ENCODE results near the gene KCNJ6.

The KCNJ6 gene

GRCh38 chr21:37757606-37758376, 158.5 kb downstream of the KCNJ6 start:
- Histone ChIP-seq H3K36me3 (ENCODE audit: low read length) (no peaks in the 10 kb centered on the region), H3K79me2 (ENCODE audit: insufficient read depth, low read length) (no peaks in the 10 kb centered on the region), H4K20me1 (ENCODE audit: low read depth, low read length) (no peaks in the 10 kb centered on the region), H3K4me2 (ENCODE audit: low read depth, low read length, poor library complexity, severe bottlenecking) (no peak overlapping the region), H3K9me2 (replicated peaks; ENCODE audit: insufficient read depth, low read length) (no peaks in the 10 kb centered on the region), H3K9me3 (ENCODE audit: insufficient read depth, low read length) (no peaks in the 10 kb centered on the region), H2AFZ (ENCODE audit: low read depth, low read length, severe bottlenecking) (no peak overlapping the region), H3K4me3 (ENCODE audit: insufficient read depth, low read length, poor library complexity, severe bottlenecking) (no peak overlapping the region), H3F3A (ENCODE audit: insufficient read depth) (no peaks in the 10 kb centered on the region), H3K9ac (ENCODE audit: low read length) (no peak overlapping the region), H3K27ac (ENCODE audit: low read depth, low read length) (no peak overlapping the region), H3K27me3 (ENCODE audit: low read length) (no peaks in the 10 kb centered on the region)
- no peak for TF ChIP-seq CTCF (IDR thresholded peaks at IDR 0.05; ENCODE audit: insufficient read depth, low read length, poor library complexity, severe bottlenecking)
- TF ChIP-seq EZH2phosphoT487 (conservative IDR thresholded peaks at IDR 0.05; ENCODE audit: low read length): no peak

GRCh38 chr21:37753122-37753599, 163.1 kb downstream of the KCNJ6 start:
- H3K36me3 ChIP-seq (ENCODE audit: low read length): no peaks in the 10 kb centered on the region
- H3K9ac ChIP-seq (ENCODE audit: low read length): no peak overlapping the region
- H3K9me2 ChIP-seq (replicated peaks; ENCODE audit: insufficient read depth, low read length): no peaks in the 10 kb centered on the region
- no peak overlapping the region for H3K4me3 ChIP-seq (ENCODE audit: insufficient read depth, low read length, poor library complexity, severe bottlenecking)
- H4K20me1 ChIP-seq (ENCODE audit: low read depth, low read length): no peaks in the 10 kb centered on the region
- H3K4me2 ChIP-seq (ENCODE audit: low read depth, low read length, poor library complexity, severe bottlenecking): no peak overlapping the region
- TF ChIP-seq EZH2phosphoT487 (conservative IDR thresholded peaks at IDR 0.05; ENCODE audit: low read length) (no peak), CTCF (IDR thresholded peaks at IDR 0.05; ENCODE audit: insufficient read depth, low read length, poor library complexity, severe bottlenecking) (no peak)
- no peaks in the 10 kb centered on the region for H3F3A ChIP-seq (ENCODE audit: insufficient read depth)
- no peaks in the 10 kb centered on the region for H3K27me3 ChIP-seq (ENCODE audit: low read length)
- H3K27ac ChIP-seq (ENCODE audit: low read depth, low read length): no peak overlapping the region
- no peak overlapping the region for H2AFZ ChIP-seq (ENCODE audit: low read depth, low read length, severe bottlenecking)
- H3K79me2 ChIP-seq (ENCODE audit: insufficient read depth, low read length): no peaks in the 10 kb centered on the region
- H3K9me3 ChIP-seq (ENCODE audit: insufficient read depth, low read length): no peaks in the 10 kb centered on the region

GRCh38 chr21:37751268-37751975, 164.8 kb downstream of the KCNJ6 start:
- no peaks in the 10 kb centered on the region for H3K9me2 ChIP-seq (replicated peaks; ENCODE audit: insufficient read depth, low read length)
- TF ChIP-seq EZH2phosphoT487 (conservative IDR thresholded peaks at IDR 0.05; ENCODE audit: low read length) (no peak), CTCF (IDR thresholded peaks at IDR 0.05; ENCODE audit: insufficient read depth, low read length, poor library complexity, severe bottlenecking) (no peak)
- no peak overlapping the region for H2AFZ ChIP-seq (ENCODE audit: low read depth, low read length, severe bottlenecking)
- no peaks in the 10 kb centered on the region for H3F3A ChIP-seq (ENCODE audit: insufficient read depth)
- H3K27ac ChIP-seq (ENCODE audit: low read depth, low read length): no peak overlapping the region
- no peaks in the 10 kb centered on the region for H4K20me1 ChIP-seq (ENCODE audit: low read depth, low read length)
- H3K36me3 ChIP-seq (ENCODE audit: low read length): no peaks in the 10 kb centered on the region
- no peaks in the 10 kb centered on the region for H3K79me2 ChIP-seq (ENCODE audit: insufficient read depth, low read length)
- H3K9ac ChIP-seq (ENCODE audit: low read length): no peak overlapping the region
- no peak overlapping the region for H3K4me2 ChIP-seq (ENCODE audit: low read depth, low read length, poor library complexity, severe bottlenecking)
- H3K27me3 ChIP-seq (ENCODE audit: low read length): no peaks in the 10 kb centered on the region
- no peaks in the 10 kb centered on the region for H3K9me3 ChIP-seq (ENCODE audit: insufficient read depth, low read length)
- H3K4me3 ChIP-seq (ENCODE audit: insufficient read depth, low read length, poor library complexity, severe bottlenecking): no peak overlapping the region

Measured in SU-DHL-6 (cell line).